HepG2 (cell line): ENCODE measurements around the gene CCDC158. TPM values are rescaled to one million over a fixed set of nuclear protein-coding genes. Genes with fewer than 3 reads are reported as not detected.
A peak's percentile ranks its signal among the peaks of the same experiment; 100 is the strongest.

Source experiments
- ATAC-seq: fragments of 200-7000 bp; cut with Tn5 transposase; 3 replicates; pipeline ENCODE4 v1.9.1; 2020; ENCODE audit warnings: mild to moderate bottlenecking, moderate library complexity
- BruUV-seq: library from RNA; stranded (reverse); fragments of 400-500 nt; replicated peaks from 2 replicates; lab custom pipeline; 2021; lab: Mats Ljungman, UMichigan
- CTCF ChIA-PET: fragments of 300-600 bp; formaldehyde crosslinking; extraction: SDS; loops from one replicate; lab custom pipeline; 2021; ENCODE audit warnings: low total read pairs, inconsistent platforms, low intra/inter-chr PET ratio; lab: Yijun Ruan, JAX
- POLR2A ChIA-PET: fragments of 350-600 bp; sonication (Branson Sonifier 250); formaldehyde crosslinking; loops from one replicate; lab custom pipeline; 2020; ENCODE audit warnings: antibody characterized with exemption, inconsistent platforms; lab: Yijun Ruan, JAX
- DNase-seq: peaks from one replicate; pipeline ENCODE4 v3.0.0-alpha.2; 2015; ENCODE audit warnings: low spot score
- FAIRE-seq: peaks from 3 replicates; lab custom pipeline; 2011; peaks lifted over from hg19 to GRCh38; lab: Jason Lieb, UNC
- H2AFZ ChIP-seq: one replicate; pipeline ENCODE4 v1.6.1; 2011; ENCODE audit warnings: low read length, inconsistent platforms
- H3K27ac ChIP-seq: fragments of 300-600 bp; 3 replicates; pipeline ENCODE4 v1.8.0; 2011; ENCODE audit warnings: mixed run types, mild to moderate bottlenecking, mixed read lengths, low read length, inconsistent platforms; ENCODE audit not compliant: insufficient read depth; ENCODE audit errors: extremely low read length
- H3K27me3 ChIP-seq, 2 experiments: fragments of 200-600 bp in 1 of 2; 2 replicates in 1 of 2; 3 replicates in 1 of 2; pipeline versions ENCODE4 v1.6.0 to v1.8.0; 2011; ENCODE audit warnings: low read length in 2 of 2, mild to moderate bottlenecking in 2 of 2, moderate library complexity in 2 of 2, inconsistent platforms in 1 of 2; ENCODE audit not compliant: insufficient read depth in 2 of 2, control insufficient read depth in 1 of 2
- H3K36me3 ChIP-seq, 2 experiments: fragments of 200-600 bp in 1 of 2; replicated peaks in 1 of 2; 2 replicates in 1 of 2; 3 replicates in 1 of 2; pipeline versions ENCODE4 v1.5.1 to v1.8.0; 2011; ENCODE audit warnings: low read length in 2 of 2, inconsistent platforms in 1 of 2; ENCODE audit not compliant: insufficient read depth in 2 of 2, control insufficient read depth in 1 of 2
- H3K4me1 ChIP-seq: 2 replicates; pipeline ENCODE4 v1.5.1; 2012; ENCODE audit warnings: low read length, inconsistent platforms; ENCODE audit not compliant: insufficient read depth
- H3K4me2 ChIP-seq: 2 replicates; pipeline ENCODE4 v1.6.0; 2011; ENCODE audit warnings: low read depth, low read length, inconsistent platforms
- H3K4me3 ChIP-seq, 3 experiments: fragments of 200-600 bp in 1 of 3; sonication (generic), shearing (Covaris generic) in 1 of 3; replicated peaks in 1 of 3; 2 replicates each; pipeline ENCODE4 v1.5.1; 2011 to 2016; ENCODE audit warnings: low read length in 3 of 3, inconsistent platforms in 2 of 3, low read depth in 2 of 3, mild to moderate bottlenecking in 2 of 3, control low read depth in 1 of 3, mixed read lengths in 1 of 3; ENCODE audit not compliant: insufficient read depth in 1 of 3
- H3K79me2 ChIP-seq: one replicate; pipeline ENCODE4 v1.6.1; 2011; ENCODE audit warnings: low read length, inconsistent platforms; ENCODE audit not compliant: insufficient read depth
- H3K9ac ChIP-seq: 2 replicates; pipeline ENCODE4 v1.6.0; 2011; ENCODE audit warnings: mild to moderate bottlenecking, low read depth, low read length, inconsistent platforms; ENCODE audit not compliant: insufficient read depth
- H3K9me3 ChIP-seq: 2 replicates; pipeline ENCODE4 v1.5.1; 2012; ENCODE audit warnings: mild to moderate bottlenecking, low read length
- H4K20me1 ChIP-seq: 2 replicates; pipeline ENCODE4 v1.6.0; 2011; ENCODE audit warnings: inconsistent platforms, mild to moderate bottlenecking, low read length, moderate library complexity; ENCODE audit not compliant: insufficient read depth
- CTCF ChIP-seq: sonication (generic); formaldehyde crosslinking; IDR thresholded peaks from 2 replicates; pipeline ENCODE4 v1.5.0; 2020; ENCODE audit warnings: mild to moderate bottlenecking, missing genetic modification reagents, moderate library complexity
- KLF12 ChIP-seq: sonication (generic); formaldehyde crosslinking; IDR thresholded peaks from 2 replicates; pipeline ENCODE4 v1.4.0; 2020; ENCODE audit warnings: missing genetic modification reagents, borderline replicate concordance
- SMC3 ChIP-seq: IDR thresholded peaks from 2 replicates; pipeline ENCODE4 v1.6.1; 2011; ENCODE audit warnings: low read length, improper control_type of control experiment
- STAG1 ChIP-seq: sonication (generic); formaldehyde crosslinking; IDR thresholded peaks from 2 replicates; pipeline ENCODE4 v1.4.0; 2020; ENCODE audit warnings: missing genetic modification reagents
- ZNF362 ChIP-seq: sonication (generic); formaldehyde crosslinking; IDR thresholded peaks from 2 replicates; pipeline ENCODE4 v1.4.0; 2020; ENCODE audit warnings: missing genetic modification reagents, mild to moderate bottlenecking, borderline replicate concordance
- ZNF776 ChIP-seq: sonication (generic); formaldehyde crosslinking; IDR thresholded peaks from 2 replicates; pipeline ENCODE4 v1.4.0; 2020; ENCODE audit warnings: mild to moderate bottlenecking, missing genetic modification reagents
- WGBS: methylation state at CpG from one replicate; pipeline ENCODE4 v1.1.6; 2017; ENCODE audit warnings: low lambda C conversion rate; 5-methylcytosine and 5-hydroxymethylcytosine counted together
- in situ Hi-C: cut with HindIII; loops from 2 replicates; pipeline ENCODE4 v1.10.0; 2017; ENCODE audit warnings: low pct_unique_long_range_greater_than_20kb; ENCODE audit not compliant: extremely low pct_ligation_motif_present
- intact Hi-C: fragments of 100-400 bp; cut with micrococcal nuclease; formaldehyde crosslinking; loops from one replicate; pipeline ENCODE4 v1.10.0; 2022; ENCODE audit not compliant: unreplicated experiment
- polyA plus RNA-seq, 8 experiments: library from polyadenylated mRNA; depleted of rRNA in 3 of 8; stranded (reverse) in 7 of 8; unstranded in 1 of 8; fragments of >200 nt; fragmentation: Illumina TruSeq in 4 of 8; extraction: Trizol in 4 of 8; gene quantifications; 2 replicates each; pipeline versions ENCODE4 v1.2.1 to v1.2.3, GENCODE V29; 2011 to 2016; ENCODE audit warnings: low read depth in 4 of 8, missing spikeins in 1 of 8, mixed read lengths in 1 of 8; ENCODE audit not compliant: insufficient read depth in 1 of 8
- total RNA-seq, 5 experiments: library from RNA; depleted of rRNA; stranded (reverse); fragments of >200 nt; fragmentation: Illumina TruSeq; extraction: Trizol; gene quantifications; 2 replicates each; pipeline ENCODE4 v1.2.3, GENCODE V29; 2016; ENCODE audit warnings: low read depth in 1 of 5

Gene CCDC158
- total and polyA plus RNA-seq, 2 of the 13 experiments (the other 11 are each of a cell fraction or from before 2014, with no cell fraction given), result not detected

GRCh38 chr4:76430519-76431388 lies 9.8 kb upstream of the CCDC158 start:
- Histone ChIP-seq H3K9me3 (no peaks in the 10 kb centered on the region), H3K79me2 (no peaks in the 10 kb centered on the region), H3K27me3 (no peaks in the 10 kb centered on the region), H2AFZ (no peak overlapping the region), H4K20me1 (no peaks in the 10 kb centered on the region), H3K27ac (no peak overlapping the region), H3K36me3 (no peaks in the 10 kb centered on the region)
- CTCF ChIA-PET, result interaction anchor here (0.8 to 2.1 kb wide), 4 partner anchors 68 to 80 kb away, joined by 3 to 19 read pairs (median 4); no protein-coding TSS in a partner anchor
- DNase-seq (peak; percentile 51), ATAC-seq (peak; percentile 62), FAIRE-seq (peak; percentile 40)
- in situ Hi-C loops, result loop anchor here (5.0 kb wide), 2 partner anchors 77 to 327 kb away; no protein-coding TSS in a partner anchor
- intact Hi-C loops, result loop anchor here (1.0 to 5.0 kb wide), 3 partner anchors 75 to 612 kb away; no protein-coding TSS in a partner anchor
- no peak for TF ChIP-seq ZNF776 (CRISPR knock-in tag)
- TF ChIP-seq CTCF (CRISPR knock-in tag), result peak; percentile 65
- peak; percentile 56 for TF ChIP-seq SMC3
- TF ChIP-seq KLF12 (CRISPR knock-in tag), result no peak
- peak; percentile 88 for TF ChIP-seq ZNF362
- peak; percentile 79 for TF ChIP-seq STAG1
- TF ChIP-seq, all 625 proteins: peak for 4
- Histone ChIP-seq H3K9ac (no peak overlapping the region), H3K4me2 (peak overlapping the region; percentile 37; the same call in 1 of the 2 replicates), H3K4me1 (peaks cover 6% of the 10 kb centered on the region; the same call in 1 of the 2 replicates), H3K4me3 (no peak overlapping the region)
- 30% methylated on average over 15 of the region's 15 CpGs for WGBS
- POLR2A ChIA-PET, result no interaction called here
- BruUV-seq, result no TSS peak
